ENCODE results near the gene SLC7A14. TPM values are rescaled to one million over a fixed set of nuclear protein-coding genes. Genes with fewer than 3 reads are reported as not detected.
A peak's percentile ranks its signal among the peaks of the same experiment; 100 is the strongest.

Gene SLC7A14
- total and polyA plus RNA-seq, 2 of the 4 experiments (the other 2 are of a cell fraction) = 2.7 to 6.8 TPM

DNA sequence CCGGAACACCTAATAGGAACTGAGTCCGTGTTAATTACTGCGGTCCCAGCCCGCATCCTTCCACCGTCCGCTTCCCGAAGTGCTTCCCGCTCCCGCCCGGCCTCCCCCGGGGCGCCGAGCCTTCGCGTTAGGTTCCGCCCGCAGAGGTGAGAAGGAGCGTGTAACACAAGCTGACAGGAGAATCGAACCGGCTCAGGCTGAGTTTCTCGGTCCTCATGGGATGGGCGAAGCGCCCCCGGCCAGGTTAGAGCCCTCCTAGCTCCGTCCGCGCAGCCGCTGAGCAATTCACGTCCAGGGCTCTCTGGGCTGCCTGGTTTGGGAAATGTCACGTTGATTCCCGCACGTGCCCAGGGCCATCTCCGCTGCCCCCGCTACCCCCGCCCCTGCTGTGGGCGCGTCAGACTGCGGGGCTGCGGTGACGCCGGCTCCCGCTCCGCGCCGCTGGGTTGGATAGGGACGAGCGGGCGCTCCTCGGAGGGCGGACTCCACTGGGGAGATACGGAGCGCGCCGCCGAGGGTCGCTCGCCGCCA is 166.3 kb downstream of the SLC7A14 start:
- peak; percentile 41 for DNase-seq

More for the DNA sequence above, 166.3 kb downstream of the SLC7A14 start:
- in situ Hi-C loops (cut with MboI; ENCODE audit: low sequenced_read_pairs) (loop anchor here (5.0 to 10.0 kb wide), 2 partner anchors 275 to 393 kb away; no protein-coding TSS in a partner anchor), dilution Hi-C loops (cut with HindIII; ENCODE audit: low sequenced_read_pairs, unreplicated experiment) (no loop called here), intact Hi-C loops (cut with micrococcal nuclease) (loop anchor here (1.0 to 5.0 kb wide), 3 partner anchors 165 to 333 kb away; no protein-coding TSS in a partner anchor)
- peak overlapping the region; percentile 82 for H3K9ac ChIP-seq (ENCODE audit: low read depth, low read length)
- H3K36me3 ChIP-seq (ENCODE audit: control insufficient read depth, insufficient read depth, low read length) = peaks cover 22% of the 10 kb centered on the region
- H3K23ac ChIP-seq (ENCODE audit: low read depth, low read length) = peak overlapping the region; percentile 77
- no peaks in the 10 kb centered on the region for H3K9me3 ChIP-seq (ENCODE audit: control insufficient read depth, insufficient read depth, low read length)
- H4K20me1 ChIP-seq (ENCODE audit: insufficient read depth, low read length) = peaks cover 25% of the 10 kb centered on the region; the same call in 1 of the 2 replicates
- no TSS peak for BruUV-seq (replicated peaks)
- H4K5ac ChIP-seq (ENCODE audit: low read depth, low read length) = peak overlapping the region; percentile 10; the same call in 1 of the 2 replicates
- H3K79me1 ChIP-seq (ENCODE audit: low read depth in 1 of 2, low read length in 2 of 2) = peaks cover 18 to 53% of the 10 kb centered on the region in 2 experiments
- peak; percentile 72; the same call in 1 of the 2 replicates for TF ChIP-seq MXI1 (IDR thresholded peaks at IDR 0.05; ENCODE audit: borderline replicate concordance, low read depth, low read length)
- TF ChIP-seq, protein P1, sequence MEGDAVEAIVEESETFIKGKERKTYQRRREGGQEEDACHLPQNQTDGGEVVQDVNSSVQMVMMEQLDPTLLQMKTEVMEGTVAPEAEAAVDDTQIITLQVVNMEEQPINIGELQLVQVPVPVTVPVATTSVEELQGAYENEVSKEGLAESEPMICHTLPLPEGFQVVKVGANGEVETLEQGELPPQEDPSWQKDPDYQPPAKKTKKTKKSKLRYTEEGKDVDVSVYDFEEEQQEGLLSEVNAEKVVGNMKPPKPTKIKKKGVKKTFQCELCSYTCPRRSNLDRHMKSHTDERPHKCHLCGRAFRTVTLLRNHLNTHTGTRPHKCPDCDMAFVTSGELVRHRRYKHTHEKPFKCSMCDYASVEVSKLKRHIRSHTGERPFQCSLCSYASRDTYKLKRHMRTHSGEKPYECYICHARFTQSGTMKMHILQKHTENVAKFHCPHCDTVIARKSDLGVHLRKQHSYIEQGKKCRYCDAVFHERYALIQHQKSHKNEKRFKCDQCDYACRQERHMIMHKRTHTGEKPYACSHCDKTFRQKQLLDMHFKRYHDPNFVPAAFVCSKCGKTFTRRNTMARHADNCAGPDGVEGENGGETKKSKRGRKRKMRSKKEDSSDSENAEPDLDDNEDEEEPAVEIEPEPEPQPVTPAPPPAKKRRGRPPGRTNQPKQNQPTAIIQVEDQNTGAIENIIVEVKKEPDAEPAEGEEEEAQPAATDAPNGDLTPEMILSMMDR (conservative IDR thresholded peaks at IDR 0.05; ENCODE audit: low read depth, low read length) = 0 out of 2 replicates have a peak, but pooled peaks have one; percentile 2
- TF ChIP-seq, protein P2, sequence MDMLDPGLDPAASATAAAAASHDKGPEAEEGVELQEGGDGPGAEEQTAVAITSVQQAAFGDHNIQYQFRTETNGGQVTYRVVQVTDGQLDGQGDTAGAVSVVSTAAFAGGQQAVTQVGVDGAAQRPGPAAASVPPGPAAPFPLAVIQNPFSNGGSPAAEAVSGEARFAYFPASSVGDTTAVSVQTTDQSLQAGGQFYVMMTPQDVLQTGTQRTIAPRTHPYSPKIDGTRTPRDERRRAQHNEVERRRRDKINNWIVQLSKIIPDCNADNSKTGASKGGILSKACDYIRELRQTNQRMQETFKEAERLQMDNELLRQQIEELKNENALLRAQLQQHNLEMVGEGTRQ (IDR thresholded peaks at IDR 0.05; ENCODE audit: low read depth, low read length) = peak; percentile 37
- TF ChIP-seq SMC3 (IDR thresholded peaks at IDR 0.05; ENCODE audit: low read depth, low read length) = no peak
- TF ChIP-seq MAFK (IDR thresholded peaks at IDR 0.05; ENCODE audit: low read depth, low read length) = no peak
- TF ChIP-seq MAZ (IDR thresholded peaks at IDR 0.05; ENCODE audit: borderline replicate concordance, low read depth, low read length) = 0 out of 2 replicates have a peak, but pooled peaks have one; percentile 39
- TF ChIP-seq BHLHE40 (IDR thresholded peaks at IDR 0.05; ENCODE audit: low read depth, low read length) = peak; percentile 95
- peaks cover 6% of the 10 kb centered on the region for H3K4me1 ChIP-seq (ENCODE audit: control insufficient read depth, insufficient read depth, low read length)
- peak overlapping the region; percentile 86 for H2AK9ac ChIP-seq (replicated peaks; ENCODE audit: low read depth, low read length, poor library complexity)
- peak overlapping the region; percentile 88 for H2AFZ ChIP-seq (replicated peaks; ENCODE audit: low read length, poor library complexity)
- peak overlapping the region; percentile 68 for H3K56ac ChIP-seq (ENCODE audit: extremely low read depth, insufficient read depth, low read length)
- peak overlapping the region; percentile 48 for H3K14ac ChIP-seq (replicated peaks; ENCODE audit: low read depth, low read length)
- ChIA-PET POLR2A (ENCODE audit: unreplicated experiment) (no interaction called here), CTCF (interaction anchor here (1.8 kb wide), 1 partner anchor 392 kb away, joined by 8 read pairs; no protein-coding TSS in a partner anchor)
- no peaks in the 10 kb centered on the region for H3K27me3 ChIP-seq (ENCODE audit: control insufficient read depth, insufficient read depth, low read length)
- peak overlapping the region; percentile 48 for H2BK120ac ChIP-seq (ENCODE audit: low read depth, low read length)
- H3K18ac ChIP-seq (ENCODE audit: low read depth, low read length) = peak overlapping the region; percentile 54; the same call in 1 of the 2 replicates
- H3K27ac ChIP-seq (ENCODE audit: insufficient read depth, low read length) = peak overlapping the region; percentile 84
- H2BK20ac ChIP-seq (ENCODE audit: low read depth, low read length) = peak overlapping the region; percentile 12; the same call in 1 of the 2 replicates
- H4K91ac ChIP-seq (ENCODE audit: insufficient read depth, low read depth, low read length) = peak overlapping the region; percentile 63
- H4K8ac ChIP-seq (ENCODE audit: low read depth in 2 of 2, low read length in 2 of 2) = peak overlapping the region; percentile 70 to 71
- peaks cover 8% of the 10 kb centered on the region for H3K9me1 ChIP-seq (ENCODE audit: insufficient read depth, low read length)
- H3K4ac ChIP-seq (ENCODE audit: low read depth, low read length) = peak overlapping the region; percentile 86
- peak overlapping the region; percentile 29 for H2BK5ac ChIP-seq (ENCODE audit: low read depth, low read length, poor library complexity, severe bottlenecking)
- peak; percentile 30 for ATAC-seq (ENCODE audit: low read depth)
- peak overlapping the region; percentile 88 for H3K4me2 ChIP-seq (ENCODE audit: low read depth, low read length)
- peak overlapping the region; percentile 78 for H2AK5ac ChIP-seq (ENCODE audit: low read depth, low read length)
- peak overlapping the region; percentile 85 for H3K4me3 ChIP-seq (ENCODE audit: insufficient read depth, low read depth, low read length)
- peak overlapping the region; percentile 66; the same call in 1 of the 3 replicates for H2BK15ac ChIP-seq (ENCODE audit: low read depth, low read length)
- WGBS, 2 experiments (ENCODE audit: extremely low coverage in 2 of 2, insufficient read length in 1 of 2) = 8% methylated on average over 20 of the region's 58 CpGs; no CpG with 5 or more reads in 1 of the 2 experiments

Data from IMR-90 (cell line).